Neutrophil (primary cell): Measurements from ENCODE around the gene AMZ1.

Experiments
- H3K27ac ChIP-seq: fragments of 200-600 bp; sonication (generic); 2 replicates; pipeline ENCODE4 v1.5.1; 2016; ENCODE audit warnings: mild to moderate bottlenecking, moderate library complexity
- H3K27me3 ChIP-seq: fragments of 200-600 bp; sonication (generic); 2 replicates; pipeline ENCODE4 v1.6.0; 2016; ENCODE audit warnings: mild to moderate bottlenecking
- H3K36me3 ChIP-seq: fragments of 200-600 bp; sonication (generic); 2 replicates; pipeline ENCODE4 v1.5.1; 2017
- H3K4me1 ChIP-seq, 2 experiments: fragments of 200-600 bp in 1 of 2; sonication (generic) in 1 of 2; 1 replicate in 1 of 2; 2 replicates in 1 of 2; pipeline versions ENCODE4 v1.5.1 to v1.6.1; 2013 to 2016; ENCODE audit warnings: low read depth in 1 of 2, low read length in 1 of 2, mild to moderate bottlenecking in 1 of 2, moderate library complexity in 1 of 2; ENCODE audit not compliant: control insufficient read depth in 1 of 2, insufficient read depth in 1 of 2
- H3K4me3 ChIP-seq, 2 experiments: fragments of 200-600 bp in 1 of 2; sonication (generic) in 1 of 2; 1 replicate in 1 of 2; 2 replicates in 1 of 2; pipeline ENCODE4 v1.5.1; 2013 to 2016; ENCODE audit warnings: low read depth in 1 of 2, low read length in 1 of 2, mild to moderate bottlenecking in 1 of 2, moderate library complexity in 1 of 2
- H3K9me3 ChIP-seq: fragments of 200-600 bp; sonication (generic); 2 replicates; pipeline ENCODE4 v1.5.1; 2016
- TF ChIP-seq, protein P1 (sequence below): fragments of 200-600 bp; sonication (generic); IDR thresholded peaks from 2 replicates; pipeline ENCODE4 v1.5.1; 2016; ENCODE audit warnings: antibody characterized with exemption

The AMZ1 gene

GRCh38 chr7:2713370-2713769 is 25.4 kb downstream of the AMZ1 start:
- no peak overlapping the region for H3K4me3 ChIP-seq
- no peaks in the 10 kb centered on the region for H3K9me3 ChIP-seq
- peaks cover 69% of the 10 kb centered on the region for H3K27me3 ChIP-seq
- H3K27ac ChIP-seq, result no peak overlapping the region
- TF ChIP-seq, protein P1, sequence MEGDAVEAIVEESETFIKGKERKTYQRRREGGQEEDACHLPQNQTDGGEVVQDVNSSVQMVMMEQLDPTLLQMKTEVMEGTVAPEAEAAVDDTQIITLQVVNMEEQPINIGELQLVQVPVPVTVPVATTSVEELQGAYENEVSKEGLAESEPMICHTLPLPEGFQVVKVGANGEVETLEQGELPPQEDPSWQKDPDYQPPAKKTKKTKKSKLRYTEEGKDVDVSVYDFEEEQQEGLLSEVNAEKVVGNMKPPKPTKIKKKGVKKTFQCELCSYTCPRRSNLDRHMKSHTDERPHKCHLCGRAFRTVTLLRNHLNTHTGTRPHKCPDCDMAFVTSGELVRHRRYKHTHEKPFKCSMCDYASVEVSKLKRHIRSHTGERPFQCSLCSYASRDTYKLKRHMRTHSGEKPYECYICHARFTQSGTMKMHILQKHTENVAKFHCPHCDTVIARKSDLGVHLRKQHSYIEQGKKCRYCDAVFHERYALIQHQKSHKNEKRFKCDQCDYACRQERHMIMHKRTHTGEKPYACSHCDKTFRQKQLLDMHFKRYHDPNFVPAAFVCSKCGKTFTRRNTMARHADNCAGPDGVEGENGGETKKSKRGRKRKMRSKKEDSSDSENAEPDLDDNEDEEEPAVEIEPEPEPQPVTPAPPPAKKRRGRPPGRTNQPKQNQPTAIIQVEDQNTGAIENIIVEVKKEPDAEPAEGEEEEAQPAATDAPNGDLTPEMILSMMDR, result no peak
- H3K4me1 ChIP-seq, result peaks cover 2 to 6% of the 10 kb centered on the region in 2 experiments
- no peaks in the 10 kb centered on the region for H3K36me3 ChIP-seq

- no peak overlapping the region for H3K4me3 ChIP-seq
- H3K27ac ChIP-seq, result no peak overlapping the region
- peaks cover 2 to 6% of the 10 kb centered on the region in 2 experiments for H3K4me1 ChIP-seq
- H3K27me3 ChIP-seq, result peaks cover 69% of the 10 kb centered on the region
- TF ChIP-seq, protein P1, result no peak
- H3K36me3 ChIP-seq, result no peaks in the 10 kb centered on the region
- no peaks in the 10 kb centered on the region for H3K9me3 ChIP-seq
Measured at GRCh38 chr7:2713978-2714377, 26.0 kb downstream of the AMZ1 start.

DNA sequence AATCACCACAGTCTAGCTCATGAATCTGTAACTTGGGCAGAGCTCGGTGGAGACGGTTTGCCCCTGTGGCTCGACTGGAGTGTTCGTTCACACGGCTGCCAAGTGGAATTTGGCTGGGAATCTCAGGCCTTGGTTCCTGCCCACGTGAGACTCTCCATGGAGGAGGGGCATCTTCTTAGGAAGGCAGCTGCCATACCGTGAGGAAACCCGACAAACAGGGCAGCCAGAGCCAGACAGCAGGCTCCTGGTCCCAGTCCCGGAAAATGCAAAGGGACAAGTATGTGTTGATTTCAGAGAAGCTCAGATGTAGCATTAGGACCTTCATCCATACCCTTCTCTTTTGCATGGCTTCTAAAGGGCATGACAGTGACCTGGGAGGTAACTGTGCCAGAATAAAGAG is 26.6 kb downstream of the AMZ1 start:
- Histone ChIP-seq H3K36me3 (no peaks in the 10 kb centered on the region), H3K27ac (no peak overlapping the region), H3K9me3 (no peaks in the 10 kb centered on the region), H3K27me3 (peaks cover 66% of the 10 kb centered on the region), H3K4me1 (peaks cover 2 to 4% of the 10 kb centered on the region in 2 experiments), H3K4me3 (no peak overlapping the region)
- TF ChIP-seq, protein P1, result no peak

GRCh38 chr7:2715341-2716231 is 27.6 kb downstream of the AMZ1 start:
- Histone ChIP-seq H3K4me1 (peaks cover 0 to 2% of the 10 kb centered on the region in 2 experiments), H3K9me3 (no peaks in the 10 kb centered on the region), H3K27ac (no peak overlapping the region), H3K27me3 (peaks cover 57% of the 10 kb centered on the region), H3K36me3 (no peaks in the 10 kb centered on the region), H3K4me3 (no peak overlapping the region)
- TF ChIP-seq, protein P1, result no peak

DNA sequence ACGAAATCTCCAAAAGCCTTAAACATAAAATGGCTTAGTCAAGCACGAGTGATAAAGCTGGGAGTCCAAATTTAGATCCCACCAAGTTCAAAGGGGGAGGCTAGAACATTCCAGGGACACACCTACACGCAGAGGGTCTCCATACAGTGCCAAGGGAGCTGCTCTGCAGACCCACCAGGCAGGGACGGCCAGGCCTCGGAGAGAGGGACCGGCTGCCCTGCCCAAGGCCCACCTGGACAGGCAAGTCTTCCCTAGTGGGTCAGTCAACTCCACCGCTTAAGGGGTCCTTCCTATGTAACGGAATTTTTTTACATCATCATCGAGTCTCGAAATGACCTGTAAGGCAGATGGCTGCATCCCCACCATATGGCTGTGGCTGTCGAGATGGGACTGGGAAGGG is 28.5 kb downstream of the AMZ1 start:
- H3K4me3 ChIP-seq, result no peak overlapping the region
- no peaks in the 10 kb centered on the region for H3K9me3 ChIP-seq
- no peaks in the 10 kb centered on the region for H3K4me1 ChIP-seq
- H3K27ac ChIP-seq, result no peak overlapping the region
- peaks cover 61% of the 10 kb centered on the region for H3K27me3 ChIP-seq
- TF ChIP-seq, protein P1, result no peak
- H3K36me3 ChIP-seq, result no peaks in the 10 kb centered on the region
